Esophagus muscularis mucosa (tissue), 4 donors: ENCODE results near the gene INSYN2B. TPM values are rescaled to one million over a fixed set of nuclear protein-coding genes. Genes with fewer than 3 reads are reported as not detected.

Experiments
- DNase-seq: peaks from one replicate; pipeline ENCODE4 v3.0.0-alpha.2; 2017; ENCODE audit errors: extremely low spot score
- H3K27ac ChIP-seq, 4 donors: fragments of 200-600 bp; sonication (generic); replicated peaks in 1 of 4; 1 replicate in 3 of 4; 2 replicates in 1 of 4; pipeline ENCODE4 v1.5.1; 2016 to 2019; ENCODE audit warnings: mild to moderate bottlenecking in 1 of 4
- H3K27me3 ChIP-seq, 4 donors: fragments of 200-600 bp; sonication (generic); one replicate each; pipeline versions ENCODE4 v1.5.1 to v1.6.0; 2016 to 2019
- H3K36me3 ChIP-seq, 4 donors: fragments of 200-600 bp; sonication (generic); one replicate each; pipeline ENCODE4 v1.5.1; 2016 to 2019
- H3K4me1 ChIP-seq, 4 donors: fragments of 200-600 bp; sonication (generic); one replicate each; pipeline ENCODE4 v1.5.1; 2016 to 2019
- H3K4me3 ChIP-seq, 4 donors: fragments of 200-600 bp; sonication (generic); 1 replicate in 2 of 4; 2 replicates in 2 of 4; pipeline ENCODE4 v1.5.1; 2016 to 2019; ENCODE audit warnings: mild to moderate bottlenecking in 4 of 4, moderate library complexity in 1 of 4
- H3K9me3 ChIP-seq, 4 donors: fragments of 200-600 bp; sonication (generic); 1 replicate in 3 of 4; 2 replicates in 1 of 4; pipeline ENCODE4 v1.5.1; 2016 to 2019
- EP300 ChIP-seq: sonication (generic); formaldehyde crosslinking; IDR thresholded peaks from one replicate; pipeline ENCODE4 v1.6.1; 2017; ENCODE audit warnings: antibody characterized with exemption
- POLR2A ChIP-seq: fragments of 450-650 bp; IDR thresholded peaks from one replicate; pipeline ENCODE4 v1.6.1; 2017; ENCODE audit warnings: antibody characterized with exemption, moderate library complexity, mild to moderate bottlenecking, low read depth
- POLR2AphosphoS5 ChIP-seq, 2 donors: sonication (generic); formaldehyde crosslinking; IDR thresholded peaks; one replicate each; pipeline ENCODE4 v1.6.1; 2017; ENCODE audit warnings: antibody characterized with exemption in 2 of 2
- WGBS: methylation state at CpG from one replicate; pipeline ENCODE4 v1.1.5; 2018; 5-methylcytosine and 5-hydroxymethylcytosine counted together
- intact Hi-C: fragments of 100-400 bp; cut with DNase I; formaldehyde crosslinking; loops from one replicate; pipeline ENCODE4 v1.15.1; 2023
- total RNA-seq, 4 donors: library from RNA; depleted of rRNA; stranded (reverse); fragments of >200 nt; gene quantifications; one replicate each; pipeline versions ENCODE4 v1.1.0 to v1.2.1, GENCODE V29; 2016
- TF ChIP-seq, protein P1 (sequence below), 3 experiments: fragments of 200-600 bp in 2 of 3; fragments of 450-650 bp in 1 of 3; sonication (generic) in 2 of 3; IDR thresholded peaks; one replicate each; pipeline ENCODE4 v1.5.1; 2017 to 2019; ENCODE audit warnings: antibody characterized with exemption in 3 of 3, mild to moderate bottlenecking in 2 of 3, moderate library complexity in 1 of 3

Gene INSYN2B
- total RNA-seq, 4 donors from 2014 or later: not detected

DNA sequence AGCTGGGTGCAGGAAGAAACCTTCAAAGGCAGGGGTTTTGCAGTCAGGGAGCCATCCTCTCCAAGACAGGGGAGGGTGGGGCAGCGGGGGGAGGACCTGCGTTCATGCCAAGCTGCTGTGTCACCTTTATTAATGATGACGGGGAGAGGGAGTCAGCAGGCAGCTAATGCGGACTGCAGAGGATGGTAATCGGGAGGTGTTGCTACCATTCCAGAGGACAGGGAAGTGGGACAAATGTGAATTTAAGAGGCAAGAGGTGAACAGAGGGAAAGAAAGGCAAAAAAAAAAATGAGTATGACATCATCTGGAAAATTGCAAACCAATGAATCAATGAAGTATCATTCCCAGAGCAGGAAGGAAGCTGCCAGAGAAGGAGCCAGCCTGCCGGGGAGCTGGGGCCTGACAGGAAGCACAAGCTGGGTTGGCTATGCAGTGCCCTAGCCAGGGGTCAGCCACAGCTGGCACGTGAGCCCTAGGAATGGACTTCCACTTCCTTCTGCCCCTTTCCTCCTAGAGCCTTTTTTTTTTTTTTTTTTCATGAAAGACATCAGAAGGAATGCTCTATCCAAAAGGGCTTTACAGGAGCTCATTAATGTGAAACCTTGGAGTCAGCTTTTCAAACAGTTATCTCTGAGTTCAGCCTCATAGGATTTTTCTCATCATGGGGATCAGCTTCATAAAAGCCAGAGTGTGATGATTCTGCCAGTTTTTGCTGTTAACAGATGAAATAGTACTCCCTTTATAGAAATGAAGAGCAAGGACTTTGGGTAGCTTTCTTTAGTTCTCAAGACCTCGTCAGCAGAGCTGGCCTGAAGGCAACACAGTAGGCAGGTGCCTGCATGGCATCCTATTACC, 9.2 kb downstream of the INSYN2B start:
- Histone ChIP-seq H3K4me1 (peaks cover 0 to 13% (median 7%) of the 10 kb centered on the region in 4 donors), H3K4me3 (no peak overlapping the region), H3K9me3 (no peaks in the 10 kb centered on the region), H3K27ac (no peak overlapping the region), H3K27me3 (peaks cover 0 to 14% (median 0%) of the 10 kb centered on the region in 4 donors), H3K36me3 (no peaks in the 10 kb centered on the region)
- no peak for DNase-seq
- WGBS: 26% methylated on average over 8 of the region's 8 CpGs
- intact Hi-C loops: no loop called here
- no peak for TF ChIP-seq EP300
- no peak for TF ChIP-seq POLR2A
- TF ChIP-seq, protein P1, sequence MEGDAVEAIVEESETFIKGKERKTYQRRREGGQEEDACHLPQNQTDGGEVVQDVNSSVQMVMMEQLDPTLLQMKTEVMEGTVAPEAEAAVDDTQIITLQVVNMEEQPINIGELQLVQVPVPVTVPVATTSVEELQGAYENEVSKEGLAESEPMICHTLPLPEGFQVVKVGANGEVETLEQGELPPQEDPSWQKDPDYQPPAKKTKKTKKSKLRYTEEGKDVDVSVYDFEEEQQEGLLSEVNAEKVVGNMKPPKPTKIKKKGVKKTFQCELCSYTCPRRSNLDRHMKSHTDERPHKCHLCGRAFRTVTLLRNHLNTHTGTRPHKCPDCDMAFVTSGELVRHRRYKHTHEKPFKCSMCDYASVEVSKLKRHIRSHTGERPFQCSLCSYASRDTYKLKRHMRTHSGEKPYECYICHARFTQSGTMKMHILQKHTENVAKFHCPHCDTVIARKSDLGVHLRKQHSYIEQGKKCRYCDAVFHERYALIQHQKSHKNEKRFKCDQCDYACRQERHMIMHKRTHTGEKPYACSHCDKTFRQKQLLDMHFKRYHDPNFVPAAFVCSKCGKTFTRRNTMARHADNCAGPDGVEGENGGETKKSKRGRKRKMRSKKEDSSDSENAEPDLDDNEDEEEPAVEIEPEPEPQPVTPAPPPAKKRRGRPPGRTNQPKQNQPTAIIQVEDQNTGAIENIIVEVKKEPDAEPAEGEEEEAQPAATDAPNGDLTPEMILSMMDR (IDR thresholded peaks at IDR 0.05): no peak
- no peak for TF ChIP-seq POLR2AphosphoS5 (IDR thresholded peaks at IDR 0.05)

GRCh38 chr5:169970339-169970738, 10.0 kb downstream of the INSYN2B start:
- H3K4me3 ChIP-seq: no peak overlapping the region
- no peak for DNase-seq
- peaks cover 0 to 13% (median 7%) of the 10 kb centered on the region in 4 donors for H3K4me1 ChIP-seq
- peaks cover 0 to 14% (median 0%) of the 10 kb centered on the region in 4 donors for H3K27me3 ChIP-seq
- no peaks in the 10 kb centered on the region for H3K36me3 ChIP-seq
- no peak overlapping the region for H3K27ac ChIP-seq
- H3K9me3 ChIP-seq: no peaks in the 10 kb centered on the region
- intact Hi-C loops: no loop called here
- TF ChIP-seq EP300 (no peak), POLR2A (no peak), POLR2AphosphoS5 (IDR thresholded peaks at IDR 0.05) (no peak)
- TF ChIP-seq, protein P1 (IDR thresholded peaks at IDR 0.05): no peak

- no peak for DNase-seq
- TF ChIP-seq POLR2A: no peak
- TF ChIP-seq EP300: no peak
- TF ChIP-seq, protein P1 (IDR thresholded peaks at IDR 0.05): no peak
- no peak for TF ChIP-seq POLR2AphosphoS5 (IDR thresholded peaks at IDR 0.05)
- 87% methylated on average over 5 of the region's 5 CpGs for WGBS
- no peaks in the 10 kb centered on the region for H3K36me3 ChIP-seq
- H3K4me3 ChIP-seq: no peak overlapping the region
- no peaks in the 10 kb centered on the region for H3K4me1 ChIP-seq
- peaks cover 0 to 4% (median 0%) of the 10 kb centered on the region in 4 donors for H3K27me3 ChIP-seq
- no peak overlapping the region for H3K27ac ChIP-seq
- intact Hi-C loops: no loop called here
- no peaks in the 10 kb centered on the region for H3K9me3 ChIP-seq
Measured at GRCh38 chr5:169964246-169964645, 16.0 kb downstream of the INSYN2B start.

DNA sequence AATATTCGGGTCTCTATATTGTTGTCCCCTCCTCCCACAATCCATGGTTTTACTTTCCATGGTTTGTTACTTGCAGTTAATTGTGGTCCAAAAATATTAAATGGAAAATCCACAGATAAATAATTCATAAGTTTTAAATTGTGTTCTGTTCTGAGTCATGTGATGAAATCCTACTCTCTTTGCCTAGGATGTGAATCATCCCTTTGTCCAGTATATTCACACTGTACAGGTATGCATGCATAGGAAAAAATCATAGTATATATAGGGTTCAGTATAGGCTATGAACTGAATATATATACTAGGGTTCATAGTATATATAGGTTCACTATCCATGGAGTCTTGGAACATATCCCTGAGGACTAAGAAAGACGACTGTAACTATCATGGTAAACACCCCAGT, 19.6 kb downstream of the INSYN2B start:
- WGBS: 94% methylated on average over 2 of the region's 2 CpGs
- H3K4me3 ChIP-seq: no peak overlapping the region
- no peaks in the 10 kb centered on the region for H3K27me3 ChIP-seq
- intact Hi-C loops: no loop called here
- no peaks in the 10 kb centered on the region for H3K9me3 ChIP-seq
- no peak for TF ChIP-seq POLR2A
- TF ChIP-seq POLR2AphosphoS5 (IDR thresholded peaks at IDR 0.05): no peak
- no peak for TF ChIP-seq EP300
- TF ChIP-seq, protein P1 (IDR thresholded peaks at IDR 0.05): no peak
- H3K36me3 ChIP-seq: no peaks in the 10 kb centered on the region
- DNase-seq: no peak
- no peak overlapping the region for H3K27ac ChIP-seq
- no peaks in the 10 kb centered on the region for H3K4me1 ChIP-seq
